Left lobe of liver (tissue), 2 donors: ENCODE measurements around the gene SCN3B. TPM values are rescaled to one million over a fixed set of nuclear protein-coding genes. Genes with fewer than 3 reads are reported as not detected.
A peak's percentile ranks its signal among the peaks of the same experiment; 100 is the strongest.
"Not testable (repeated sequence)": the region's sequence is repeated elsewhere in the genome, so short reads cannot be mapped to it uniquely, and the experiment has no call there.

Experiments
- ATAC-seq: fragments of 200-7000 bp; cut with Tn5 transposase; one replicate; pipeline ENCODE4 v1.9.1; 2020; ENCODE audit warnings: mild to moderate bottlenecking, moderate library complexity
- DNase-seq: peaks from one replicate; pipeline ENCODE4 v3.0.0-alpha.2; 2020; ENCODE audit warnings: low spot score
- total RNA-seq: library from RNA; stranded (reverse); gene quantifications from one replicate; pipeline ENCODE4 v1.2.1, GENCODE V29; 2021
- donor health status: DM: no; HTN: no; CAD: no; lungs with moderate emphysema.
- donor health status: DM: no; HTN: yes; CAD: no.

The SCN3B gene
- total RNA-seq, result not detected

GRCh38 chr11:123654566-123655081 is at the start of gene SCN3B:
TSS of gene SCN3B (minus strand) at chr11:123654624. CDS start at chr11:123653801, 823 bp downstream.
- ATAC-seq (peak; percentile 78), DNase-seq (no peak)

DNA sequence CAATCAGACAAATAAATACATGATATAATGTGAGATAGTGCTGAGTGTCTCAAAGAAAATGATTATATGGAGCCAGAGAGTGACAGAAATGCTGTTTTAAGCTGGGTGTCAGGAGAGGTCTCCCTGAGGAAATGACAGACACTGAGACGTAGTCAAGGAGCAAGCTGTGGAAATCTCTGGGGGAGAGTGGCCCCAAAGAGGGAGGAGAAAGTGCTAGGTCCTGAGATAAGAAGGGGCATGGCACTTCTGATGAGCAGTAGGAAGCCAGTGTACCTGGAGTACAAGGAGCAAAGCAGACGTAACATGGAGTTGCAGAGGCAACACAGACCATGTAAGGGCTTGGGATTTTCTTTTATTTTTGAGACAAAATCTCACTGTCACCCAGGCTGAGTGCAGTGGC is 48.3 kb upstream of the SCN3B start:
- DNase-seq, result no peak
- no peak for ATAC-seq

DNA sequence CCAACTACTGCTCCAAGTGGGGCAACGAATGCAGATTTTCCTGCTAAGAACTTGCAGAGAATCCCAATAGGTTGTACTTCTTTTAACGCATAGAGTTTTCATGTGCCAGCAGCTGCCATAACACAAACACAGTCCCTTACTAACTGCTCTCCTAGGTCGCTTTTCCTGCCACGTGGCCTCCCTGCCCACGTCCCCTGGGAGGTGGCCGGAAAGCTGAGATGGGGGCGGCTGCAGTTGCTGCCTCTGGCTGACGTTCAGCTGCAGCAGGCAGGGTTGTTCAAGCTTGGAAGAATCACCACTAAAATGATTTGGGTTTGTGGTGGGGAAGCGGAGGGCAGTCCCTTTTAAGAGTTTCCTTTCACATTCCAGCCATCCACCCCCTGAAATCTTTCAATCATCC is 47.7 kb upstream of the SCN3B start:
- ATAC-seq (no peak), DNase-seq (no peak)

DNA sequence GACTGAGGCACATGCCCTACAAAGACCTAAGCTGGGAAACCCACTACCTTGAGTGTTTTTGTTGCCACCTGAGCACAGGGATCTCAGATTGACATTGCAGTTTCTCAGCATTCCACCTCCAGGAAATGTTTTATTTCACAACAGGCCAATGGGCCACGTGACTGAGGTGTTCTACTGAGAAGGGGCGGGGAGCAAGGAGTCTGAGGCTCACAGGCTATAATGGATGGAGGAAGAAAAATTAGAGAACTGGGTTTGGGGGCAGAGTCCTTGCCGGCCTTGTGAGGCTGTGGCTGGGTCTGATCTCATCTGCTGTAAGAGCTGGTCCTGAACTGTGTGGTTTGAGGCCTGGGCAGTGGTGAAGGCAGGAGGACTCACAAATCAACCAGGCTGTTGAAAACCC is 46.3 kb upstream of the SCN3B start:
- no peak for DNase-seq
- no peak for ATAC-seq

DNA sequence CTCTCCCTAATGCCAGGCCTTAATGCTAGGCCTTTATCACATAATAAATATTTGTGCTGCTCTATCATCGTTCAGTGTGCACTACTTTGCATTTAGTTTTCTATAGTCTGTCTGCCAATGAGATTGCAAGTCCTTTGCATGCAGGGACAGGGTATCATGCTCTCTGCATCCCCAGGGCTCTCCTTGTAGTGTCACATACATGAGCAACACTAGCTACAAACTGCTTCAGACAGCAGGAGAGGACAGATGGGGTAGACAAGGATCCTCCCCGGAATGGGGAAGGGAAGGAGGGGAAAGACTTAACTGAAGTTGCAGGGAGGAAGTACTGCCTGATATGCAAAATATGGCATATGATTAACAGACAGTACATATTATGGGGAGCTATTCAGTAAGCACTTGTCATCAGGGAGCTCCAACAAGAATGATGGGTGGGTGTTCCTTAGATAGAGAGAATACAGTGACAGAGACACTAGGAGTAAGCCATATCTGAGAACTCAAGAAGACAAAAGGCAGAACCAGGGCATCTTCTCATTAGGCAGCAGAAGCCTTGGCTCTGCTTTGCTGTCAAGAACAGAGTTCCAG is 44.2 kb upstream of the SCN3B start:
- ATAC-seq (no peak), DNase-seq (no peak)

DNA sequence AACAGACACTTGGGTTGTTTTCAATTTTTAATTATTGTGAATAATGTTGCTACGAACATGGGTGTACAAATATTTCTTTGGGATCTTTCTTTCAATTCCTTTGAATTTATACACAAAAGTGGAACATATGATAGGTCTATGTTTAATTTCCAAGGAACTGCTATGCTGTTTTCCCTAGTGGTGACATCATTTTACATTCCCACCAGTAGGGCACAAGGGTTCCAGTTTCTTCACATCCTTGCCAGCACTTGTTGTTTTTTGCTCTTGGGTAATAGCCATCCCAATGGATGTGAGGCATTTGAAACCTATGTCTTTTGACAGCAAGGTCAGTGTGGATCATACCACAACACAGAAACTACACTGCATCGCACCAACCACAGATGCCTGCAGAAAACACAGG is 41.8 kb upstream of the SCN3B start:
- no peak for ATAC-seq
- no peak for DNase-seq

DNA sequence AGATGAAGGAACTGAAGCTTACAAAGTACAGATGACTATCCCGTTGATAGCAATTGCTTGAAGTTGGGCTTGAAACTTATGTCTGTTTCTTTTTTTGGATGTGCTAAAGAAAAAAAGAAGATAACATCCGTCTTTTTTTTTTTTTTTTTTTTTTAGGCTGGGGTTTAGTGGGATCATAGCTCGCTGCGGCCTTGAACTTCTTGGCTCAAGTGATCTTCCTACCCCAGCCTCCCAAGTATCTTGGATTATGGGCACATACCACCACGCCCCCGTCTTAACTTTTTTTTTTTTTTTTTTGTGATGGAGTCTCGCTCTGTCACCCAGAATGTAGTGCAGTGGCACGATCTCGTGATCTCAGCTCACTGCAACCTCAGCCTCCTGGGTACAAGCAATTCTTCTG is 40.8 kb upstream of the SCN3B start:
- no peak for DNase-seq
- ATAC-seq, result no peak

GRCh38 chr11:123694551-123694950 is 40.1 kb upstream of the SCN3B start:
- DNase-seq (no peak), ATAC-seq (no peak)

DNA sequence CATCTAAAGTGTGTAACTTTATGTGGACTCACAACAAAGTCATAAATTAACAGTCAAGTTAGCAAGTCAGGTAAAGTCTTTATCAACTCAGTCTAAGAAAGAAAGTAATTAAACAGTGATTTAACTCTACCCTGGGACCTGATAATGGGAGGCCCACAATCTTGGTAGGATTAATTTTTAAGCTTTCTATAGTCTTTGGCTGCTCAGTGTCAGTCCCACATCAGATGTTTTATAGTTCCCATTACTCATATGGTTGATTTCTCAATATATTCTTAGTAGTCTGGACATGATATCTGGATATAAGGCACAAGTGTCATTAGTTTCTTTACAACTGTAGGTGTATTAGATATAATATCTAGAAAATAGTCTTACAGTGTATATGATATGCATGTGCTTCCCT is 38.5 kb upstream of the SCN3B start:
- no peak for ATAC-seq
- DNase-seq, result no peak

GRCh38 chr11:123690485-123690884 is 36.1 kb upstream of the SCN3B start:
- DNase-seq (no peak), ATAC-seq (no peak)

DNA sequence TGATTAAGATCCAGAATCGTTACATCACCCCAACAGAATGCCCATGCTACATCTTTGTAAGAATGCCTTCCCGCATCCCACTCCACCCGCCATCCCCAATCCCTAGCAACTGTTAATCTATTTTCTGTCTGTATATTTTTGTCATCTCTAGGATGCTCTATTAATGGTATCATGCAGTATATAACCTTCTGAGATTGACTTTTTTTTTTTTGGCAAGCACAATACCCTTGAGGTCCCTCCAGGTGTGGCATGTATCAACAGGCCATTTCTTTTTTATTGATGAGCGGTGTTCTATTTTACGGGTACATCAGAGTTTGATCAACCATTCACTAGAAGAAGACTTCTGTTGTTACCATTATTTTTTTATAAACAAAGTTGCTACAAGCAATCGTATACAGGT is 30.2 kb upstream of the SCN3B start:
- no peak for ATAC-seq
- no peak for DNase-seq

DNA sequence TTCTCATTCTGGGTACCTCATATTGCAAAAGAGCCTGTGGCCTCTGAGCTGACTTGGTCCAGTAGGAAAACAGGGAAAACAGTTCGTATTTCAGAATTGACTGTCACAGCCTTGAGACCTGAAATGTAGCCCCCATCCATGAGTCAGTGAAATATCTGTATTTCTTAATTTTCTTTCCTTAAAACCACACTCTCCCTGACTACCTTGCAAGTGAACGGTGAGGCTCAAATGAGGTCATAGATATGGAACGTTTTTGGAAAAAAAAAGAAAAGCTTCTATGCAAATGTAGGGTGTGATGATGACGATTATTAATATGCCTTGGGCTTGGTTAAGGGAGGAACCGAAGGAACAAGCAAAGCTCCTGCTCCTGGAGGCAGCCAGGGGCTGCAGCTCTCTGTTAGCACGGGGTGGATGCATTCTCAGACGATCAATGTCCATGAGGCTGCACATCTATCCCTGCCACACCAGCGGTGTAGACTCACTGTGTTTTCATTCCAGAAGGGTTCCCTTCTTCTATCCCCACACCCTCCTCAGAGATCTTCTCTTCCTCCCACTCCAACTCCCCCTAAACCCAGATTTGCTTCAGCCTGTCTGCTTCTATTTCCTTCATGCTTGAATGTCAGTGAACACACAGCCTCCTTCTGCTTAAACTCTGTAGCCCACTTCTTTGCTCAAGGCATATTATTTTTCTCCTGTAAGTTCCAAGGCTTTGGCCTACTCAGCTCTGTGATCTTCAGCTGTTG is 29.2 kb upstream of the SCN3B start:
- DNase-seq (no peak), ATAC-seq (no peak)

GRCh38 chr11:123682696-123683410 is 28.4 kb upstream of the SCN3B start:
- no peak for DNase-seq
- no peak for ATAC-seq

DNA sequence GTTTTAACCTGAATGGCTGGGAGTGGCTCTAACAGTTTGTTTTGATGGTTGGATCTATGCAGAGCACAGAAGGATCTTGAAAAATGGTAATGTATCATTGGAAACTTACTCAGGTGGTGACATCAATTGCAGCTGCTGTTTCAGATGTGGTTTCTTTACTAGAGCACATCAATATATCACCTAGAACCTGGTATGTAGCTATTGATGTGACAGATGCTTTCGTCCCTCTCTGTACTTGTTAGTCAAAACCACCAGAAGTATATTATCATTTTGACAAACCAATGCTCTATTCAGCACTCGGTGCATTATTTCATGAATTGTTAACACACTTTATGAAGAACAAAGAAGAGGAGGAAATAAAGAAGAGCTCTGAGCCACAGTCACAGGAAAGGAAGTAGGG is 26.6 kb upstream of the SCN3B start:
- ATAC-seq (no peak), DNase-seq (no peak)

DNA sequence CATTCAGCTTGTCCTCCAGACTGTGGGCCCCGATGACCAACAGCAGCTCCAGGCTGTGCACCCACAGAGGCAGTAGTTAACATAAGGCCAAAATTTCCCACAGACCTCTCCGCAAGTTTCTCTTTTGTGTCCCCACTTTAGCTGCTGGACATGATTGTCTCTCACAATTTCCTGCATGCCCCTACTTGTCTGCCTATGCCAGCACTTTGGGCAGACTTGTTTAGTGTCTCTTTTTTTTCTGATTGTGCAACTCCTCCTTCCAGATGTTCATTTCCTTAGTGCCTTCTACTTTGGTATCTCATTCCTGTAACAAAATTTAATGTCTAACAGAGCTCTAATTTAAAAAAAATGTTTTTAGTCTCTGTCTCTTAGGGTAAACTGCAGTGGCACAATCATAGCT is 23.8 kb upstream of the SCN3B start:
- no peak for DNase-seq
- no peak for ATAC-seq

DNA sequence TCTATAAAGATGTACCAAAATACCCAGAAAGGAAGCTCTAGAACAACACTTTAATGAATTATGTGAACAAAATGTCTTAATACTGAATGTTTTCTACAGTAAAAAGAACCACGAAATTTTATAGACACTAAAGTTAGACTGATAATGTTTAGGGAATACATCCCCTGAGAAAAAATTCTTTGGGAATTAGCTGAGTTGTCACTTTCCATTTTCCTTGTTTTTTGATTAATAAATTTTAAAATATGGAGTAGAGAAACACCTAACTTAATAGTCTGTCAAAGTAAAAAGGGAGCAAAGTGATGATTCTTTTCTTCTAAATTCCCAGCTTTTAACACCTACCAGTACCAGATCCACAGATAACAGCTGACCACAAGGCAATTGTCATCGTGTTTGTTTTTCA is 23.1 kb upstream of the SCN3B start:
- DNase-seq, result no peak
- no peak for ATAC-seq

DNA sequence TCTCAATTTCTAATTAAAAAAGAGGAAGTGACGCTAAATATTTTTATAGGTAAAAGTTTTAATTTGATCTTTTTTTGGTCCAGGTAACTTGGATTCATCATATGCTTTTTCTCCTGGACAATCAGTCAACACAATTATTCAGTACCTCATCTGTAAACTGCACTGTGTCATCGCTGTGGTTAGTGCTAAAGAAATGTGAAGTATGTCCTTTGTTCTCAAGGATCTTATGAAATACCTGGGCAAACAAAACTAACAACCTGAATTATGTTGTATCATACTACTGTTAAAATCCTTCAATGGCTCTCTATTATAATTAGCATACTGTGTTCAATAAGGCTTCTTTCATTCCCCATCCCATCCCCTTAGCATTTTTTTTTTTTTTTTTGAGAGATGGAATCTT is 19.9 kb upstream of the SCN3B start:
- DNase-seq (no peak), ATAC-seq (no peak)

- ATAC-seq (no peak), DNase-seq (no peak)
Measured at GRCh38 chr11:123672568-123672967, 18.1 kb upstream of the SCN3B start.

DNA sequence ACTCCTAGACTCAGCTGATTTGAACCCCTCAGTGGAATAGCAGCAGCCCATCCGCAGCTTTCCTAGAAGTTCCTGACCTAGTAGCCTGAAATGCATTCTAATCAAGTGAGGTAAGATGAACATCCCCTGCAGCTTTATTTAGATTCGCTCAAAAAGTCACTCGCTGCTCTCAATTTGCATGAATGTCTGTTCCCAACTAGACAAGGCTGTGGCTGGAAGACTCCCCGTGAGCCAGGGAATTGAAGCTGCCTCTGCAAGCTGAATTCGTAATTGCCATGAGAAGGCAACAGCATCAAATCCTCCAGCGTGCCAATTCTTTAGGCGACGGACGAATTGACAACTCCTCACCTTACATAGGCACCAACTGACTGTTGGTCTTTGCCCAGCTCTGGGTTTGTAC is 17.1 kb upstream of the SCN3B start:
- ATAC-seq (no peak), DNase-seq (no peak)

GRCh38 chr11:123670081-123670480 is 15.7 kb upstream of the SCN3B start:
- no peak for DNase-seq
- ATAC-seq, result no peak

DNA sequence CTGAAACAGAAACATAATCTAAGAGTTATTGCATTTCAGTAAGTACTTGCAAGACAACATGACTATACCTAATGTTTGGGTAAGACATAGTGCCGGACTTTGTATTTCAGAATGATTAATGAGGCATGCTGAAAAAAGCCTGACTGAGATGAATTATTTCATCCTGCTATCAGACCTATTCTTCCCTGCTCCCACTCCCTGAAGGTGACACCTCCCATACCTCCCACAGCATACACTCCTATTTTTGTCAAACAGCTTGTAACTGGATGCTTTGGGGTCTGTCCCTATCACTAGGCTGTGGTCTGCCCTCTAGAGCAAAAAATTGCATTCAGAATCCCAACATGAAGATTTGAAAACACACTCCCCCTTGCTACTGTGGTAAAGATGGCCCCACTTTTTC is 10.9 kb upstream of the SCN3B start:
- DNase-seq (no peak), ATAC-seq (no peak)

DNA sequence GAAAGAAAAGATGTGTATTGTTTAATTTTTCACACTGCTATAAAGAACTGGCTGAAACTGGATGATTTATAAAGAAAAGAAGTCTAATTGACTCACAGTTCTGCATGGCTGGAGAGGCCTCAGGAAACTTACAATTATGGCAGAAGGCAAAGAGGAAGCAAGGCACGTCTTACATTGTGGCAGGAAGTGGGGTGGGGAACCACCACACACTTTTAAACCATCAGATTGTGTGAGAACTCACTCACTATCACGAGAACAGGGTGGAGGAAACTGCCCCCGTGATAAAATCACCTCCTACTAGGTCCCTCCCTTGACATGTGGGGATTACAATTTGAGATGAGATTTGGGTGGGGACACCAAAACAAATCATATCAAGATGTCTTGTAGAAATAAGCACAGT is 5.5 kb upstream of the SCN3B start:
- ATAC-seq, DNase-seq: not testable (repeated sequence)
